Measurements from ENCODE around the gene RYR2. TPM values are rescaled to one million over a fixed set of nuclear protein-coding genes. Genes with fewer than 3 reads are reported as not detected.

Gene RYR2
- total and polyA plus RNA-seq, 2 experiments from 2014 or later = 0.50 to 0.95 TPM

GRCh38 chr1:237166593-237167101 lies 124.7 kb downstream of the RYR2 start:
- Histone ChIP-seq H4K20me1 (ENCODE audit: insufficient read depth, poor library complexity, severe bottlenecking) (no peaks in the 10 kb centered on the region), H3K9me3 (ENCODE audit: low read depth) (no peaks in the 10 kb centered on the region), H3K27me3 (no peaks in the 10 kb centered on the region), H3K4me2 (no peak overlapping the region), H3K79me2 (no peaks in the 10 kb centered on the region), H3K4me3 (no peak overlapping the region), H3K27ac (no peak overlapping the region), H3K9me2 (replicated peaks; ENCODE audit: insufficient read depth) (no peaks in the 10 kb centered on the region), H2AFZ (no peak overlapping the region), H3K36me3 (replicated peaks; ENCODE audit: insufficient read depth, low read depth) (no peaks in the 10 kb centered on the region), H3K4me1 (ENCODE audit: insufficient read depth) (no peaks in the 10 kb centered on the region)
- TF ChIP-seq EZH2 (IDR thresholded peaks at IDR 0.05; ENCODE audit: borderline replicate concordance) = no peak
- no peak for TF ChIP-seq CTCF (IDR thresholded peaks at IDR 0.05; ENCODE audit: poor library complexity)
- no peak for TF ChIP-seq EZH2phosphoT487 (IDR thresholded peaks at IDR 0.05; ENCODE audit: low read depth, severe bottlenecking, unreplicated experiment)
- 60% methylated on average over 4 of the region's 4 CpGs for WGBS (ENCODE audit: low lambda C conversion rate, missing lambda C conversion rate)
- DNase-seq (ENCODE audit: low spot score) = no peak

- no peak overlapping the region for H3K4me3 ChIP-seq
- H4K20me1 ChIP-seq (ENCODE audit: insufficient read depth, poor library complexity, severe bottlenecking) = no peaks in the 10 kb centered on the region
- no peak overlapping the region for H2AFZ ChIP-seq
- H3K36me3 ChIP-seq (replicated peaks; ENCODE audit: insufficient read depth, low read depth) = no peaks in the 10 kb centered on the region
- no peaks in the 10 kb centered on the region for H3K27me3 ChIP-seq
- WGBS (ENCODE audit: low lambda C conversion rate, missing lambda C conversion rate) = 86% methylated on average over 8 of the region's 8 CpGs
- no peaks in the 10 kb centered on the region for H3K9me3 ChIP-seq (ENCODE audit: low read depth)
- no peaks in the 10 kb centered on the region for H3K4me1 ChIP-seq (ENCODE audit: insufficient read depth)
- no peaks in the 10 kb centered on the region for H3K9me2 ChIP-seq (replicated peaks; ENCODE audit: insufficient read depth)
- H3K27ac ChIP-seq = no peak overlapping the region
- no peak overlapping the region for H3K4me2 ChIP-seq
- no peak for DNase-seq (ENCODE audit: low spot score)
- no peaks in the 10 kb centered on the region for H3K79me2 ChIP-seq
- TF ChIP-seq EZH2phosphoT487 (IDR thresholded peaks at IDR 0.05; ENCODE audit: low read depth, severe bottlenecking, unreplicated experiment) (no peak), CTCF (IDR thresholded peaks at IDR 0.05; ENCODE audit: poor library complexity) (no peak), EZH2 (IDR thresholded peaks at IDR 0.05; ENCODE audit: borderline replicate concordance) (no peak)
These were observed 128.2 kb downstream of the RYR2 start for GRCh38 chr1:237170149-237170548.

GRCh38 chr1:237171454-237172117 lies 129.6 kb downstream of the RYR2 start:
- no peaks in the 10 kb centered on the region for H3K79me2 ChIP-seq
- no peak overlapping the region for H3K4me2 ChIP-seq
- no peaks in the 10 kb centered on the region for H3K9me2 ChIP-seq (replicated peaks; ENCODE audit: insufficient read depth)
- H3K36me3 ChIP-seq (replicated peaks; ENCODE audit: insufficient read depth, low read depth) = no peaks in the 10 kb centered on the region
- no peak for DNase-seq (ENCODE audit: low spot score)
- H3K4me3 ChIP-seq = no peak overlapping the region
- no peak for TF ChIP-seq EZH2phosphoT487 (IDR thresholded peaks at IDR 0.05; ENCODE audit: low read depth, severe bottlenecking, unreplicated experiment)
- TF ChIP-seq CTCF (IDR thresholded peaks at IDR 0.05; ENCODE audit: poor library complexity) = no peak
- no peak for TF ChIP-seq EZH2 (IDR thresholded peaks at IDR 0.05; ENCODE audit: borderline replicate concordance)
- H2AFZ ChIP-seq = no peak overlapping the region
- H3K9me3 ChIP-seq (ENCODE audit: low read depth) = no peaks in the 10 kb centered on the region
- H3K27me3 ChIP-seq = no peaks in the 10 kb centered on the region
- WGBS (ENCODE audit: low lambda C conversion rate, missing lambda C conversion rate) = 79% methylated on average over 7 of the region's 7 CpGs
- no peaks in the 10 kb centered on the region for H4K20me1 ChIP-seq (ENCODE audit: insufficient read depth, poor library complexity, severe bottlenecking)
- H3K27ac ChIP-seq = no peak overlapping the region
- H3K4me1 ChIP-seq (ENCODE audit: insufficient read depth) = no peaks in the 10 kb centered on the region

Measured in hepatocyte (in vitro differentiated cells).